Stimulated activated CD4-positive, alpha-beta T cell treated with anti-CD3 and anti-CD28 coated beads, Interleukin-1b, Interleukin-23, amount 100 ng/mL, for 24 hours (primary cell): ENCODE results near the gene RSBN1L.
"Not testable (repeated sequence)": the region's sequence is repeated elsewhere in the genome, so short reads cannot be mapped to it uniquely, and the experiment has no call there.

Experiments
- DNase-seq, 4 experiments: peaks; one replicate each; pipeline ENCODE4 v3.0.0-alpha.2; 2020; ENCODE audit warnings: low read depth in 4 of 4, low spot score in 1 of 4

Gene RSBN1L

DNA sequence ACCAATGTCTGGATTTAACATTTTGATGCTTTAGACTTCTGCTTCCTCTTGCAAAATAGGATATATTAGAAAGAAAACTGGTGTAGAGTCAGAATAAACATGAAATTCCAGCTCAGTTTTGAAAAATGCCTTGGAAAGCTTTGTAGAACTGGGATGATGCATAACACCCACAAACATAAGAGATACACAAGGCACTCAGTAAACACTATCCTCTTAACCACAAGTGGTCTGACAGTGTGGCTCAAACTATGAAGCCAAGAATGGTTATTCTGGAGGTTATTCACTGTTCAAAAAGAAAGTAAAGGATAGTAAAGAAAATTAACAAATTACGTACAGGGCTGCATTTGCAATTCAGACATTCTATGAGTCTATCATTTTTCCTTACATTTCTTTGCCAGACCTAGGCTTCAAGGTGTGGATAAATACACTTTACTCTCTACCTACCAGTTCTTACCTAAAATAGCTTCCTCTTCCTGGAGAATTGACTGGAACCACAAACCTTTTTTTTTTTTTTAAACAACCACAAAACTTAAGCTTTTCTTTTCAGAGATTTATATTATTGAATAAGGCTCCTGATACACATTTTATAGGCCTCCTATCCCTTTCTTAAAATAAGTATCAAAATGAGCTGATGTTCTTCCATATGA lies 9.0 kb upstream of the RSBN1L start:
- DNase-seq: no peak

DNA sequence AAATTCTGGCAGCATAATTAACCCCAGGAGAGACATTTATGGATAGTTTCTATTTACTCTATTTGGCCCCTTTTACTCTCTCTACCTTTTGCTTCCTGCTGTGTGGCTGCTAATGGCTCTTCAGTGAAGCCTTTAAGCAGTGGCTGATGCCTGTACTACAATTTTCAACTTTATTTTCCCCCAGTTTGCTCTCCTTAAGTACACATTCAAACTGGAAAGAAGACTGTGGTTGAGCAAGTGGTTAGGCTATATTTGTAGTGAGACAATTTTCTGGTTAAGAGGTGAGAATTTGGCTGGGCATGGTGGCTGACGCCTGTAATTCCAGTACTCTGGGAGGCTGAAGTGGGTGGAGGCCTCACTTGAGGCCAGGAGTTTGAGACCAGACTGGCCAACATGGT lies 8.5 kb upstream of the RSBN1L start:
- DNase-seq: no peak

DNA sequence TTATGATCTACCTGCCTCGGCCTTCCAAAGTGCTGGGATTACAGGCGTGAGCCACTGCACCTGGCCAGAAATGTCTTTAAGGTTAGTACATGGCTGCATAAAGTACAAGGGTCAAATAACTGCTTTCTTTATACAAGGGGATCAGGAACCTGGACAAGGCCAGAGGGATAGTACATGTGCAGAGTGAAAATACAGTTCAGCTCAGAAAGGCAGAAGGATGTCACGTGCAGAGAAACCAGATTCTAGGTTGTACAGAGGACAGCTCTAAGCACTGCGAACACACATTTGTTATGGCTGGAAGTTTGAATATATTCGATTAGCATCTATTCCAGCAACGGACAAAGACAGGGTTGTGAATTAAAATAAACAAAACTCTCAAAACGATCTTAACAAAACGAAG lies 6.0 kb upstream of the RSBN1L start:
- no peak for DNase-seq

DNA sequence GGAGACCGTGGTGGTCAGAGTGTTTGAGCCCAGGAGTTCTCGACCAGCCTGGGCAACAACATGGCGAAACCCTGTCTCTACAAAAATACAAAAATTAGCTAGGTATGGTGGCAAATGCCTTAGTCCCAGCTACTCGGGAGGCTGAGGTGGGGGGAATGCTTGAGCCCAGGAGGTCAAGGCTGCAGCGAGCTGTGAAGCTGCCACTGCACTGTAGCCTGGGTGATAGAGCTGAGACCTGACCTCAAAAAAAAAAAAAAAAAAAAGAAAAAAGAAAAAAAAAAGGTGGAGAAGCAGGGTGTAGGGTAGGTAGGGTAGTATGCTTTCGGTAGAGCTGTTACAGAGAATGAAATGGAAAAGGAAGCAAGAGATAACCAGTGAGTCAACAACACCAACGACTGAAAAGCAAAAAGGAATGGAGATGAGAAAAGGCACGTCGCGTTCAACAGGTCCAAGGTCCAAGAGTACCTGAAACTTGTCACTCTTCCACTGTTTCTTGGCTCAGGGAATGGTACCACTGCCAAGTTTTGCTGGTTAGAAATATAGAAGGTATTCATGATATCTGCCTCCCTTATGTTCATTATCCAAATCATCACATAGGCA lies 4.3 kb upstream of the RSBN1L start:
- DNase-seq: no peak

DNA sequence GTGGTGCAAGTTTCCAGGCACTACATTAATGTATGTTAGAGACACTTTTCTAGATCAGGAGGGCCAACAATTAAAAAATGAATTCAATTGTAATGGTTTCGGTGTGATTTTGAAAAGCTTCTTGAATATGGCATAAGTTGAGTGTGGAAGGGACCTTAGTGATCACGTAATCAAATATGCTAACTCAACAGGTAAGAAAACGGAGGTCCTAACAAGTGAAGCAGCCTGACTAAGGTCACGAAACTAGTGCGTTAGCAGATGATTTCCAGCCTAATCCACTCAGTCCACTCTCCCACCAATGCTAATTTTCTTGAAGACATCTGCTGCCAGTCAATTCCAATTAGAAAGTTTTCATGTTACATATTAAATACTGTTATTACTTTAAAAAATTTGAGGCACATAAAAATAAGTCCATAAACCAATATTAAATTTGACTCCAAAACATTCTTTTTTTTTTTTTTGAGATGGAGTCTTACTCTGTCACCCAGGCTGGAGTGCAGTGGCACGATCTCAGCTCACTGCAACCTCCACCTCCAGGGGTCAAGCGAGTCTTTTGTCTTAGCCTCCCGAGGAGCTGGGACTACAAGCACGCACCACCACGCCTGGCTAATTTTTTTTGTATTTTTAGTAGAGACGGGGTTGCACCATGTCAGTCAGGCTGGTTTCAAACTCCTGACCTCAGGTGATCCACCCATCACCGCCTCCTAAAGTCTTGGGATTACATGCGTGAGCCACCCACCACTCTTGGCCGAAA lies 2.3 kb upstream of the RSBN1L start:
- DNase-seq: no peak

DNA sequence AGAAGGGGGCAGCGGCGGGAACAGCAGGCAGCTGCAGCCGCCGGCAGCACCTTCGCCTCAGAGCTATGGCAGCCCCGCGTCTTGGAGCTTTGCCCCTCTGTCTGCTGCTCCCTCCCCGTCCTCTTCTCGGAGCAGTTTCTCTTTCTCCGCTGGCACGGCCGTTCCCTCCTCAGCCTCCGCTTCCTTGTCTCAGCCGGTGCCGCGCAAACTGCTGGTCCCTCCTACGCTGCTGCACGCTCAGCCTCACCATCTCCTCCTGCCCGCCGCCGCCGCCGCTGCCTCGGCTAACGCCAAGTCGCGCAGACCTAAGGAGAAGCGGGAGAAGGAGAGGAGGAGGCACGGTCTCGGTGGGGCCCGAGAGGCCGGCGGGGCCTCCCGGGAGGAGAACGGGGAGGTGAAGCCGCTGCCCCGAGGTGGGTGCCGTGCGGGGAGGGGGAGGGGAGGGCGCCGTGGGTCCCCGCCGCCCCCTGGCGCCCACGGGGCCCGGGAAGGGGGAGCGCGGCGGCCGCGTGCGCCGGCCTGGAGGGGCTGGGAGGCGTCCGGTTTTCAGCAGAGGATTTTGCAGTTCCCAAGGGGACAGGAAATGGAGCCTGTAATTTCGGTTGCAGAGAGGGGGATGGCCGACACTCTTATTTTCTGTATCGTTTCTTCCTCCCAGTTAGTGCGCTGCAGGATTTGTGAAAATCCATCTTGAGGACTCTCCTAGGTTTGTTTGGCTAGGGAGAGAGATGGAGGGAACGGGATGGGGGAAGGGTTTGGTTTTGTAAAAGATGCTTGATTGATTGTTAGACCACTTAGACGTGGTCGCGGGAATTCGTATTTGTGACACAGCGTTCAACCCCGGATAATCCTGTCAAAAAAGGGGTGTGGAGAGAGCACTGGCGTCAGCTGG lies 630 bp downstream of the RSBN1L start:
- peak; percentile 28 to 47 (median 40) for DNase-seq

DNA sequence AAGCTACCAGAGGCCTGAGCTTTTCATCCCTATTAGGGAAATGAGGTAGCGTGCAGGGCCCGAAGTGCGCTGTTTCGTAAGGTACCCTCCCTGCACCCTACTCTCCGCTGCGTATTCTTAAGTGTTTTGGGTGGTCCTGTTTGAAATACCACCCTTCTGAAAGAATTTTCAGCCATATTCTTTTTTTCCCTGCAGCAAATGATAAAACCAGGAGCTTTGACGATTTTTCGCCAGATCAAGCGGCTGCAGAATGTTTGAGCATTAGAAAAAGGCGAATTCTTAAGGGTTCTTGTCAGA lies 1.2 kb downstream of the RSBN1L start:
- no peak for DNase-seq

DNA sequence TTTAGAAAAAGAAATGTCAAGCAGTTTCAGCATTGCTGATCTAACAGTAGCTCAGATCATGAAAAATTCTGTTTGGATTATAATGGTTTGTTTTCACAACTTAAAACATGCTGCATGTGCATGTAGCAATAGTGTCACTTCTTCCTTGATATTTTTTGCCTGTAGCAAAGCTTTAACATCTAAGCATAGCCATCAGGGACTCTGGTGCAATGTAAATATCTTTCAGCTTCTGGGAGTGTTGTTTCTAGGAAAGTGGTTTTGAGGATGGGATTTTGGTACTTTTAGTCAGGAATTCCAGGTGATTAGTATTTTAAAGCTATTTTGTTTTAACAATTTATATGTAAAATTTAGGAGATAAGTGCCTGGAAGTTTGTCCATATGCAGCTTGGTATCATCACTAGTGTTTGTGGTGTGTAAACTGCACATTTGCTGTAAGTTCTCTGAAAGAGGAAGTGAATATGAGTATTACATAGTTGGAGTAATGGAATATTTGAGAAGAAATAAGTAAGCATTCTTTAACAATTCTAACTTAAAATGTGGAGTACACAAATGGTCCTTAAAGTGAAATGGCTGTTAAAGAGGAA lies 1.9 kb downstream of the RSBN1L start:
- no peak for DNase-seq

DNA sequence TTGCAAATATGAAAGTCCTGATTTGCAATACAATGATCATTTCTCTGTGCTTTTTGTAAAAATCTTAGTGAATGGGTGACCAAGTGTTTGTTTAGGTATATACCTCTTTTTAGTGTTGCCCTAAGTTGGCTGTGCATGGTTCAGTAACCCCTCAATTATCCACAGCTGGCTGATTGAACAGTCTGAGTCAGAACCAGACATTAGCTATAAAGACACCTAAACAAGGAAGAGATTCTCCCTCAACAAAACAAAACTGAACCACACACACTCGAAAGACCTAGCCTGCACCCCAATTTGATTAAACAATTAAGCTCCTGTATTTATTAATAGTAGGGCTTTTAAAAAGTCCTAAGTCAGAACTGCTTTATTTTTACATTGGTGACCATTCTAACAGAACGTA lies 2.8 kb downstream of the RSBN1L start:
- no peak for DNase-seq

DNA sequence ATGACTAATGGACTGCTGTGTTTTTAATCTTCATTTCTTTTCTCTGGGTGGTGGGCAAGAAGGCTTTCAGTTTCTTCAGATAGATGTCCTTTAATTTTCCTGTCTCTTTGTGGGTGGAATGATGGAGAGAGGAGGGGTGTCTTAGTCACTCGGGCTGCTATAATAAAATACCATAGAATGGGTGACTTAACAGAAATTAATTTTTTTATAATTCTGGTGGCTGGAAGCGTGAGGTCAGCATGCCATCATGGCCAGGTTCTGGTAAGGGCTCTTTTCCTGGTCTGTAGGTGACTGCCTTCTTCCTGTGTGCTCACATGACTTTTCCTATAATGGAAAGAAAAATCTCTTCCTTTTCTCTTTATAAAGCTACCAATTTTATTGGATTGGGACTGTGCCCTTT lies 6.3 kb downstream of the RSBN1L start:
- no peak for DNase-seq

DNA sequence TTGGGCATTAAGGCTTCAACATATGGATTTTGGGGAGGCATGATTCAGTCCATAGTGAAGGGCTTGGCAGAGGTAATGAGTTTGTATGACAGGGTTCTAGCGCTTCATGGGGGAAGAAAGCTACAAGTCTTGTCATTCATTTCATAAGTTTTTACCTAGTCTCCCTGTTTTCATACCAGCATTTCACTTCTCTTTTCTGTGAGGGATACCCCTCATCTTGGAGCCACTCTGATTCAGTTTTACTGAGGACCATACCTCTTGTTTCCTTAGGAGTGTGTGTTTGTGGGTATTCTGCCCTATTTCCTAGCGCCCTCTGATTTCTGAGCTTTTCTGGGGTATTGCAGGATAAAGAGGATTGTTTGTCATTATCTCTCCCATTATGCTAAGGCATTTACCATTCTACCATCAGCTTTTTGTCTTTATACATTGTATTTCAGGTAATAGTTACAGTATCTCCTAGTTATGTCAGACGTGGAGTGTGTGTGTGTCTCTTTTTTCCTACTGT lies 6.8 kb downstream of the RSBN1L start:
- no peak for DNase-seq

DNA sequence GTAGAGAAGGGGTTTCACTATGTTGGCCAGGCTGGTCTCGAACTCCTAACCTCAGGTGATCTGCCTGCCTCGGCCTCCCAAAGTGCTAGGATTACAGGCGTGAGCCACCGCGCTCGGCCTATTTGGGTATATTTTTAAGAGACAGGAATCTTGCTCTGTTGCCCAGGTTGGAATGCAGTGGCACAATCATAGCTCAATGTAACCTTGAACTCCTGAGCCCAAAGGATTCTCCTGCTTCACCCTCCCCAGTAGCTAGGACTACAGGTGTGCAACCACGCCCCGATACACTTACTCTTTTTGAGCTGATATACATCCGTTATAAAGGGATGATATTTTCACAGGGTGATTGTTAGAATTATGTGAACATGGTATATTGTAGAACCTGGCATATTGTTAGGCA lies 7.4 kb downstream of the RSBN1L start:
- DNase-seq: not testable (repeated sequence)

DNA sequence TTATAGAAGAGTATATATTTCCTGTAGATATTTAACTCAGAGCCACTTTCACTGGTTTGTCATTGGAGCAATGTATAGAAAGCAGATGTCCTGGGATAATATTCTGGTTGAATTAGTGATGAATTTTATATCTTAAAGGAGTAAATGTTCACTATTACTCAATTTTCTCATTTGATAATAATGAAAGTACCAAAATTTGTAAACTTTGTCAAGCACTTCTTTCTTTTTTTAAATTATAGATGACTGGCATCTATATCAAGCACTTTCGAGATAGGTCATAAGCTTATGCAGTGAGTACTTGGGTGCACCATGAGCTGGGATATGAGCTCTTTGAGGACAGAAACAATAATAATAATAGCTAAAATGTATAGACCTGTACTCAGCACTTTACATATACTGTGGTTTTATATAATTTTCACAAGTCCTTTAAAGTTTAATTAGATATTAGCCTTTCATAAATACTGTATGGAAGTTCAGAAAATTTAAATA lies 11.3 kb downstream of the RSBN1L start:
- DNase-seq: no peak

DNA sequence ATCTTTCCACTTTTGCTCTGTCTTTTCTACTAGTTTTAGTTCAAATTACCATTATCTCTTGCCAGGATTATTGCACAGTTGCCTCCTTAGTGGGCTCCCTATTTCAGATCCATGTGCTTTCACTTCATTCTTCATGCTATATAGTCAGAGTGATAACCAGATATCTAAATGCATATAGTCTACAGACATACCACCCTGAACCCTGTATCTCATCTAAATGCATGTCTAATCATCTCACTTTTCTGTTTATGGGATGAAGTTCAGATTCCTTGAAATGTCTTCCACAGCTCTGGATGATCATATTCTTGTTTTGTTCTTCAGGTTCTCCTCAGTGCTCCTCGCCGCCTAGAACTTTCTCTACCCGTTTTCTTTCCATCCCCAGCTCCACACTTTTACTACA lies 13.8 kb downstream of the RSBN1L start:
- no peak for DNase-seq

DNA sequence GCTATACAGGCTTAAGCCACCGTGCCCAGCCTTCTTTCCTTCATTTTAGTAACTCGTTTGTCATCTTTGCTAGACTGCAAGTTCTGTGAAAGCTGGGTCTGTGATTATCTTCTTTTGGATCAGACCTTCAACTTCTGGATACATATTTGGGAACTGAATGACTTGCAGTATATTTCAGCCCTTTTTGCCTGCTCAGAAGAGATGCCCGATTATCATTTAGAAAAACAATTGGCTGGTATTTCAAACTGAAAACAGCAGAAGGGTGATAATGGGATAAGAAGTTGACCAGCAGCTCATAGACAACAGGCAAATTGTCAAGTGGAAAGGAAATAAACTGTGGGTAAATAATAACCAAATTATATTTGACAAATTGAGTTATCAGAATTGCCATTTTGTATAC lies 14.6 kb downstream of the RSBN1L start:
- DNase-seq: no peak

DNA sequence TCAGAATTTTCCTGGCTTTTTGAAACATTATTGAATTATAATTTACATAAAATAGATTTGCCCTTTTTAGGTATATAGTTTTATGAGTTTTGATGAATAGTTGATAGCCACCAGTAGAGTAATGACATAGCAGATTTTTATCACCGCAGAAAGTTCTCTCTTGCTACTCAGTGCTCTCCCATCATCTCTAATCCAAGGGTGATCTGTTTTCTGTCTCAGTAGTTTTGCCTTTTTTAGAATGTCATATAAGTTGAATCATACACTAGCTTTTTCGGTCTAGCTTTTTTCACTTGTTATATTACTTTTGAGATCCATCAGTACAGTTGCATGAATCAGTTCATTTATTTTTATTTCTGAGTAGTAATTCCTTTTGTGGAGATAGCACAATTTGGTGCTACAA lies 17.9 kb downstream of the RSBN1L start:
- DNase-seq: no peak

DNA sequence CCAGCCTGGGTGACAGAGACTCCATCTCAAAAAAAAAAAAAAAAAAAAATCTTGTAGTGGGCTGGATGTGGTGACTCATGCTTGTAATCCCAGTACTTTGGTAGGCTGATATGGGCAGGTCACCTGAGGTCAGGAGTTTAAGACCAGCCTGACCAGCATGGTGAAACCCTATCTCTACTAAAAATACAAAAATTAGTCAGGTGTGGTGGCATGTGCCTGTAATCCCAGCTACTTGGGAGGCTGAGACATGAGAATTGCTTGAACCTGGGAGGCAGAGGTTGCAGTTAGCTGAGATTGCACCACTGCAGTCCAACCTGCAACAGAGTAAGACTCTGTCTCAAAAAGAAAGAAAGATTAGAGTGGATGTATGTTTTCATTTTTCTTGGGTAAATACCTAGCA lies 18.7 kb downstream of the RSBN1L start:
- not testable (repeated sequence) for DNase-seq

DNA sequence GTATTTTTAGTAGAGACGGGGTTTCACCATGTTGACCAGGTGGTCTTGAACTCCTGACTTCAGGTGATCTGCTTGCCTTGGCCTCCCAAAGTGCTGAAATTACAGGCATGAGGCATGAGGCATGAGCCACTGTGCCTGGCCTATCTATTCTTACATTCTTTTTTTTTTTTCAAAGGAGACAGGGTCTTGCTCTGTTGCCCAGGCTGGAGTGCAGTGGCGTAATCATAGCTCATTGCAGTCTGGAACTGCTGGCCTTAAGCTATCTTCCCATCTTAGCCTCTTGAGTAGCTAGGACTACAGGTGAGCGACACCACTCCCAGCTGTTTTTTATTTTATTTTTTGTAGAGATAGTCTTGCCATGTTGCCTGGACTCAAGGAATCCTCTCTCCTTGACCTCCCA lies 20.5 kb downstream of the RSBN1L start:
- DNase-seq: no peak

DNA sequence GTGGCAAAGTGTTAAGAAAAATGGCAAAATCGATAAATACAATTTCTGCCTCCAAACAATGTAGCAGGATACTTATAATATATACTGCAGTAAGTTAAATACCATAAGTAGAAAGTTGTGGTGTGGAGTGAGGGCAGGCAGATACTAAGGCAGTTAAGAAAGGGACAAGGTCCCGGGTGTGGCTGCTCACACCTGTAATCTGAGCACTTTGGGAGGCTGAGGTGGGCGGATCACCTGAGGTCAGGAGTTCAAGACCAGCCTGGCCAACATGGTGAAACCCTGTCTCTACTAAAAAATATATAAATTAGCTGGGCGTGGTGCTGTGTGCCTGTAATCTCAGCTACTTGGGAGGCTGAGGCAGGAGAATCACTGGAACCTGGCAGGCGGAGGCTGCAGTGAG lies 21.3 kb downstream of the RSBN1L start:
- DNase-seq: not testable (repeated sequence)

DNA sequence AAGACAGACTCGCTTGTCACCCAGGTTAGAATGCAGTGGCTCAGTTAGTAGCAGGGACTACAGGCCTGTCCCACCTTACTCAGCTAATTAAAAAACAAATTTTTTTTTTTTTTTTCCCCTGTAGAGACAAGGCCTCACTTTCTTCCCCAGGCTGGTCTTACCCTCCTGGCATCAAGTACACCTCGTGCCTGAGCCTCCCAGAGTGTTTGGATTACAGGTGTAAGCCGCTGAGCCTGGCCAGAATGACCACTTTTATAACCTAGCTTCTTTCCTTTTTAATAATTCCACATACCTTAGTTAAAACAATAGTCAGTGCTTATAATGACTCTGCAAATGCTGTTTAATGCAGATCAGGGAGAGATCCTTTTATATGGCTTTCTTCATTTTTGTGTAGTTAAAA lies 31.3 kb downstream of the RSBN1L start:
- no peak for DNase-seq
